Stimulated activated CD8-positive, alpha-beta memory T cell treated with anti-CD3 and anti-CD28 coated beads, Interleukin-7, amount 100 ng/mL, for 4 hours (primary cell): ENCODE data around the gene DNASE1L1.
"Not testable (repeated sequence)": the region's sequence is repeated elsewhere in the genome, so short reads cannot be mapped to it uniquely, and the experiment has no call there.

ENCODE experiments used
- DNase-seq, 2 donors: peaks; one replicate each; pipeline ENCODE4 v3.0.0-alpha.2; 2020; ENCODE audit warnings: low read depth in 2 of 2

DNASE1L1 gene

GRCh38 chrX:154408659-154409221 is 314 bp downstream of the DNASE1L1 start:
- no peak for DNase-seq

DNA sequence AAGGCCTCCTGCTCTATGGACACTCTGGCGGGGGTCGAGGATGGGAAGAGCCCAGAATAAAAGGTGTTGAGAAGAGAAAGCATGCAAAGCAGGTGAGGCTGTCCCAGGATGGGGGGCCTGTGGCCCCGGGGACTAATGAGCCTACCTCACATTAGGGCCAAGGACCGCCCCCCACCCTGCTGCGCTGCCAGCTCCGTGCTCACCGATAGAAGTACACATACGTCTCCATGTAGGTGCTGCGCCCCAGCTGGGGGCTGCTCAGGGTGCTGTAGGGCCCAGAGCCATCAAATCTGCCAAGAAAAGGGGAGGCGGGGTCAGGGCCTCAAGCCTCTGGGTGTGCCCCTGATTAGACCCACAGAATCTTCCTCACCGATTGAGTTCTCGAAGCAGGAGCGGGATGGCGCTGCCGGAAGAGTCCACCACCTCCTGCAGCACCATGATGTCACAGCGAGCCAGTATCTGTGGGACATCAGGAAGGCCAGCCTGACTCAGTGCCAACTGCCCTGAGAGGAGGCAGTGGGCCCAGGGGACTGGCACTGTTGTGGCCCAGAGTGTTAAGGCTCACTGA is 4.3 kb downstream of the DNASE1L1 start:
- no peak for DNase-seq

- no peak for DNase-seq
Measured at GRCh38 chrX:154403858-154404257, 5.2 kb downstream of the DNASE1L1 start.

DNA sequence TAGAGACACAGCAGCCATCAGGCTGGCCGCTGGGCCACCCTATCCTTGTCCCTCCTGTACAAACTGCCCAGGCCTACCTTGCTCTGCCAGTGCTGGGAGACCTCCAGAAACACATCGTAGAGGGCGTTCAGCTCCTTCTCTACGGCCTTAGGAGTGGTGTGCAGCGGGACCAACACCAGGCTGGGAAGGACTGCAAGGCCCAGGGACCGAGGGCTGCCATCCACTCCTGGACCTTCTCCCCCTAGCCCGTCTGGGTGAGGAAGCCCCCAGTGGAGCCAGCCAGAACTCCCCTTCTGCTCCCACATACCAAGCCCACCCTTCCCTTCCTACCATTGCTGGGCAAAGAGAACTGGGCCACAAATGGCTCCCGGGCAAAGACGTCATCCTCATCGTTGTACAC is 5.9 kb downstream of the DNASE1L1 start:
- no peak for DNase-seq

DNA sequence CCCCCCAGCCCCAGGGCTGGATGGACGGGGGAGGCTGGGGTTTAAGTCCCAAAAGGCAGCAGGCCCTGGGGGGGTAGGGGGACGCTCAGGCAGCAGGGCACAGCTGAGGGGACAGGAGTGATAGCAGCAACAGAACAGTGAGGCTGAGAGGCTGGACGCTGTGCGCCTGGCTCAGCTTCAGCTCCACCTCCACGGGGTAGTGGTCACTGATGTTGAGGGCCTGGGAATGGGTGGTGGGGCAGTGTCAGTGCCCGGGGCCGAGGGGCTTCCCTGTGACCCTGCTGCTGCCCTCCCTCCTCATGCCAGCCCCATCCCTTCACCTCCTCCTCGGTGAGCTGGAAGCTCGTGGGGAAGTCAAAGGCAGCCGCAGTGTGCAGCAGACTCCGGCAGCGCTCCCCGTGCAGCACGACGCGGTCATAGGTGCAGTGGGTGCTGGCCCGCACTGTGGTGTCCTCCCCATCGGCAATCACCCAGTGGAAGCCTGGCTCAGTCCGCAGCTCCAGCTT is 6.4 kb downstream of the DNASE1L1 start:
- DNase-seq: no peak

- DNase-seq: no peak
Measured at GRCh38 chrX:154401918-154402621, 7.0 kb downstream of the DNASE1L1 start.

DNA sequence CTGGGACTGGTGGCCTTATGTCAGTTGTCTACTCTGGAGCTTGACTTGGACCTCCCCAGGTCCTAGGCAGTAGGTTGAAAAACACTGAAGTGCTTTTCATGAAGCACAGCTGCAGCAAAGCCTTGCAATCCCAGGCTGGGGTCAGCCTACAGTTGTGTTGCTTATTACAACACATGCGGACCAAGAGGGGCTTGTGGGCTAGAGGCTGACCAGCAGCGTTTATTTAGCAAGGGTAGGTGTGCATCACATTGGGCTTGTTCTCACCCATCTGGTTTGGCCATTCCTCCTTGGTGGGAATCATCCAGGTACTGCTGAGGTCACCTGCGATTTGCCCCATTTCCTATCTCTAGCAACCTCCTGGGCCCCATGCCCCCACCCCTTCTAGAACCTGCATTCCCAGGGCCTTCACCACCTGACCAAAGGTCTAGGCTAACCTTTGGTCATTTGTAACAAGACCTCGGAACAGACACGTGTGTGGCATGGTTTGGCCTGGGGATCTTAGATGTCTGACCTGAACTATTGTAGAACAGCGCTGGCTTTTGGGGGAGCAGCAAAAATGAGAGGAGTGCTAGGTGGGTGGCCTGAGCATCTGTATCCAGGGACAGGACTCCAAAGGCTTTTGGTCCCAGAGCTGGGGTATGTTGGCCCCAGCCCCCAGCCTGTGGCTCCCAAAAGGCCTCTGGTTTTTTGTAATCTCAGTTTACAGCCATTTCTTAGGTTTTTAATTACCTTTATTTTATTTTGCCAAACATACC is 7.8 kb downstream of the DNASE1L1 start:
- DNase-seq: no peak

DNA sequence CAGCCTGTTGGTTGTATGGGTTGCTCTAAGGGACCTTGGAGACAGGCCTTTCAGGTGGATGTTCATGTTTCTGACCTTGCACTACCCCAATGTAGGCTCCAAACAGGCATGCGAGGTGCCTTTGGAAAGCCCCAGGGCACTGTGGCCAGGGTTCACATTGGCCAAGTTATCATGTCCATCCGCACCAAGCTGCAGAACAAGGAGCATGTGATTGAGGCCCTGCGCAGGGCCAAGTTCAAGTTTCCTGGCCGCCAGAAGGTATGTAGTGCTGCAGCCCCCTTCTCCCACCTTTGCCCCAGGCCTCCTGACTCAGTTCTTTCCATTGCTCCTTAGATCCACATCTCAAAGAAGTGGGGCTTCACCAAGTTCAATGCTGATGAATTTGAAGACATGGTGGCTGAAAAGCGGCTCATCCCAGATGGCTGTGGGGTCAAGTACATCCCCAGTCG is 8.7 kb downstream of the DNASE1L1 start:
- not testable (repeated sequence) for DNase-seq

- no peak for DNase-seq
Measured at GRCh38 chrX:154399527-154400368, 9.3 kb downstream of the DNASE1L1 start.

GRCh38 chrX:154398668-154399526 is 10.2 kb downstream of the DNASE1L1 start:
- DNase-seq: peak; percentile 66 to 73

GRCh38 chrX:154397888-154398667 is 11.0 kb downstream of the DNASE1L1 start, which contains the start of gene RPL10:
Gene RPL10 (plus strand): TSS chrX:154398377. CDS start chrX:154398520, 143 bp downstream.
- DNase-seq: peak; percentile 85

DNA sequence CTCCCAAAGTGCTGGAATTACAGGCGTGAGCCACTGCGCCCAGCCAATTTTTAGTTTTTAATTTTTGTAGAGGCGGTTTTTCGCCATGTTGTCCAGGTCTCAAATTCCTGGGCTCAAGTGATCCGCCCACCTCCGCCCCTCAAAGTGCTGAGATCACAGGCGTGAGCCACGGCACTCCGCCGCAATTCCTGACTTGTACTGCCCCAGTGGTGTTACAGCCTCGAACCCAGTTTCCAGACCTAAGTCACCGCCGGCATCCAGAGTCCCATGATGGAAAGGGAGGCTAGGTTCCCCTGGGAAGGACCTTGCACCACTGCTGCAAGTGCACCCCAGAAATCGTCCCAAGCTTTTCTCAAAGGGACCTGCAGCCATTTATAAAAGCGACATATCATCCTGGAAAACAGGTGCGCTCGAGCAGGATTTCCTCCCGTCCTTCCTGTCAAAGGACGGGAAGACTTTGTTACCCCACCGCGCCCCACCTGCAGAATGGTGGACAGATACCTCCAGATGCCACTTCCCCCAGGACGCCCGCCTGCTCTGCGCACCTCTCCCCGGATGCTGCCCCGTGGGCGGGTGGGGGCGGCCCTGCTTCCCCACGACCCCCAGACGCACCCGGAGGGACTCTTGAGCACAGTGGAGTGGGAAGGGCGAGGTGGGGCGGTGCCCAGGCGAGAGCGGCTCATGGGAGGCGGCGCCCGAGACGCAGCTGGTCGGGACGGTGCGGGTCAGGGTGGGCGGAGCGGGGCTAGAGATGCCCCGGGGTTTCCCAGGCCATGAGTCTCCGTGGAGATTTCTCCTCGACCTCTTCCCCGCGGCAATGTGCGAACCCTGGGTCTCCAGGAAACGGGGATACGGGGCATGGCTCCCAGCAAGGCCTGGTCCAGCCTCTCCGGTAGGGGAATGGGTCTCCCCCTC is 11.8 kb downstream of the DNASE1L1 start:
- peak; percentile 31 to 68 for DNase-seq

DNA sequence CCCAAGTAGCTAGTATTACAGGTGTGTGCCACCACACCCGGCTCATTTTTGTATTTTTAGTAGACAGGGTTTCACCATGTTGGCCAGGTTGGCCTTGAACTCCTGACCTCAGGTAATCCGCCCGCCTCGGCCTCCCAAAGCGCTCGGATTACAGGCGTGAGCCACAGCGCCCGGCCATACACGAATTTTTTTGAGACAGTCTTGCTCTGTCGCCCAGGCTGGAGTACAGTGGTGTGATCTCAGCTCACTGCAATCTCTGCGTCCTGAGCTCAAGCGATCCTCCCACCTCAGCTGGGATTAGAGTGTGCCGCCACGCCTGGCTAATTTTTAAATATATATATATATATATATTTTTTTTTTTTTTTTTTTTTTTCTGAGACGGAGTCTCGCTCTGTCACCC is 12.7 kb downstream of the DNASE1L1 start:
- not testable (repeated sequence) for DNase-seq

GRCh38 chrX:154389812-154390747 is 19.0 kb downstream of the DNASE1L1 start:
- not testable (repeated sequence) for DNase-seq

- DNase-seq: not testable (repeated sequence)
Measured at GRCh38 chrX:154388649-154389048, 20.4 kb downstream of the DNASE1L1 start.

- not testable (repeated sequence) for DNase-seq
Measured at GRCh38 chrX:154388094-154388493, 21.0 kb downstream of the DNASE1L1 start.

DNA sequence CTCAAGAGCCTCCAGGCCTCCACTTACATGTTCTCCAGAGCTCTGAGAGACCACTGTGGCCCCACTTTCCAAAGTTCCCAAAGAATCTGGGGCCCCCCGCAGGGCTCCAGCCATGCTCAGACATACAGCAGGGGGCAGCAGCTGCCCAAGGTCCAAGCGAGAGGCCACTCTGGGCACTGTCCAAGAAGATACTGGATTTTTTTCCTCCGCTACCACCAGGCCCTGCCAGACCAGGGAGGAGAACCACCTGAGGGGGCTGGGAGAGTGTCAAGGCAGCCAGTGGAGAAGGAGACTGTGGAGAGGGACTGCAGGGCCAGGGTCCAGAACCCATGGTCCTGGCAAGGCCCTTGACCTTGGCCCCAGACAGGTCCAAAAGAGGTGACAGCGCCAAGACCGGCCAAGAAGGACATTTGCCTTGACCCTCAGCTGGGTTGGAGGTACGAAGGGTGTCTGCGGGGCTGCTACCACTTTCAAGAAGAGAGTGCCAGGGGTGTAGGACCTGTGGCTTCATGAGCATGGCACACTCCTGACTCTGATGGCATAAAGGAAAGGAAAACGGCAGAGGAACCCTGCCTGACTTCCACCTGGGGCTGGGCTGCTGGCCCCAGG is 24.7 kb downstream of the DNASE1L1 start:
- DNase-seq: no peak
